GM15510 (cell line): Measurements from ENCODE around the gene MIPOL1.

ENCODE experiments used
- POLR2A ChIP-seq: IDR thresholded peaks from 3 replicates; pipeline ENCODE4 v1.6.1; 2011; ENCODE audit warnings: borderline replicate concordance; ENCODE audit not compliant: insufficient read length; ENCODE audit errors: extremely low read depth

MIPOL1 gene

DNA sequence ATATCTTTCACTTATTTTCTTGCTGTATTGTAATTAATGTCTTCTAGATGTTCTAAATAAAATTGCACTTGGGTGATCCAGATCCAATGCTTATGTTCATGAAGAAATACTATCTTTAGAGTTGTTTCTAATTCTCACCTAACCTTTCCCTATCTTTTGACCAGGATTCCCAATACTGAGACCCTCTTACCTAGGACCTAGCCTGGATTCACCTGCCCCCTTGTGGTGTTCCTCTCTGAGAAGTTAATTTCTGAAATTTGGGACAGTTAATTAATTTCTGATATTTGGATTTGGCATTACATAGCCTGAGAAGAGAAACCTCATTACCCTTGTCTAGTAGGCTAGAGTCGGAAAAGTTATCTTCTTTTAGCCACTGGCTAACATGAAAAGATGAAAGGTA lies 367.8 kb downstream of the MIPOL1 start:
- TF ChIP-seq POLR2A: no peak

DNA sequence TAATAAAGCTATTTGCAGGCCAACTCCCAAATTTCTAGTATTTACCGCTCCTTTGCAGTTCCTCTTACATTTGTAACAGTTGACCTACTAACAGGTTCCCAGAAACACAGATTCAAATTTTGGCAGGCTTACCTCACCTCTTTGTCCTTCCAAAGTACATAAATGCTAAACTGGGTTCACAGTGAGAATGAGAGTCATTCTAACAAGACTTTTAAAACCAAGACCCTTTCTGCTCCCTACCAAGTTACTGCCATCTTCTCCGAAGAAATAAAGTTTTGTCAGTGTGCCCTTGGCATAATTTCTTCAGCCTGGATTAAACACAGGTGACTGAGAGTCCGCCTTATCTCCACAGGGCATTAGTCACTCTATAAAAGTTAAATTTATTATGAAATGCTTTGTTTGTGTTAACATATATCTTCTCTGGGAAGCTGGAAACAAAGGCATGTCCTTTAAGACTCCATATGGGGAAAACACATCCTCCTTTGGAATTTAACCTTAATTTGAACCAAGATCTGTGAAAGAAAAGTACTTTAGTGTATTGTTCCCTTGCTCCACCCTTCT lies 369.2 kb downstream of the MIPOL1 start:
- no peak for TF ChIP-seq POLR2A

DNA sequence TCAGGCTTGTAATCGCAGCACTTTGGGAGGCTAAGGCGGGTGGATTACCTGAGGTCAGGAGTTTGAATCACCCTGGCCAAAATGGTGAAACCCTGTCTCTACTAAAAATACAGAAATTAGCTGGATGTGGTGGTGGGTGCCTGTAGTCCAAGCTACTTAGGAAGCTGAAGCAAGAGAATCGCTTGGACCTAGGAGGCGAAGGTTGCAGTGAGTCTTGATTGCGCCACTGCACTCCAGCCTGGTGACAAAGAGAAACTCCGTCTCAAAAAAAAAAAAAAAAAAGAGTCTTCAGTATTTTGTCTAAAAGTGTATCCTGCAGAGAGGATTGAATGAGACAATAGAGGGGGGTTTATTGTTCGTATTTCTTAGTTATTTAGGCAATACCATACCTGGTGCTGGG lies 372.0 kb downstream of the MIPOL1 start:
- no peak for TF ChIP-seq POLR2A

DNA sequence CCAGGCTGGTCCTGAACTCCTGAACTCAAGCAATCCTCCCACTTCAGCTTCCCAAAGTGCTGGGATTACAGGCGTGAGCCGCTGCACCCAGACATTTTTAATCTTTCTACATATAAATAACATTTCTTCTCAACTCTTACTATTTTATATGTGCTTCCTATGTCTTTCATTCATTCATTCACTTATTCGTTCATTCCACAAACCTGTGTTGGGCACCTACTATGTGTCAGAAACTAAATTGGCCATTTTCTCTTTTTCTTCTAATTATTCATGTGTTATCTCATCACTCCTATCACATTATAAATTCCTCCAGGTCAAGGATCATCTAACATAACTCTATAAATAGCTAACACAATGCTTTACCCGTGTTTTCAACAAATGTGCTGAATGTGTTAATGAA lies 373.7 kb downstream of the MIPOL1 start:
- no peak for TF ChIP-seq POLR2A

DNA sequence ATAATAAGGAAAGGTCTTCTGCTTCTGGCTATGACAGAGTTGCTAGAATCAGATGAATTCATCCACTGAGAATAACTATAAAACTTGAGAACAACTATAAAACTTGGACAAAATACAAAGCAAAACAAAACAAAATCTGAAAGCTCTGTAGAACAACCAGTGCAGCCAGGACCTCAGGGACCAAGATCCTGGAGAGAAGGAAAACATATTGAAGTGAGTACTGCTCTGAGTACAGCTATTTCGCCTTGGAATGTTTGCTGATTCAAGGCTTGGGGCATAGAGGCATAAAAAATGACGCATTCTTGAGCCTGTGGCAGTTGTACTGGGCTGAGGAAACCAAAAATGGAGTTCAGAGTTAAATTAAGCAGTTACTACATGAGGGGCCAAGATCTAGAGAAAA lies 375.6 kb downstream of the MIPOL1 start:
- TF ChIP-seq POLR2A: no peak

DNA sequence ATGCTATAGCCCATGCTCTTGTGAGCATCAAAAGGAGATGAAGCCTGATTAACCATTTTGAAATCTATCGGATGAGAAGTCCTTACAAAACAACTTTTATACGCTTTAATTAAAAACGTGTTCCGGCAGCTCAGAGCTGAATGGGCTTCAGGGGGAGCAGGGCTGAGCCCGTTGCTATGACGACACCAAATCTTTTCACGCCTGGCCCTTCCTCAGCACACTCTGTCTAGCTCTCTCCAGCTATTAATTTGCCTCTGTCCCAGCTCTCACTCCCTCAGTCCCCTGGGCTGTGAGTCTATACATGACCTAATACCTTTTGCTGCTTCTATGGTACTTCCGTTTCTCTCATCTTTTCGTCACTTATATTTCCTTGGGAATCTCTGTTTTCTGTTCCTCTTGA lies 381.5 kb downstream of the MIPOL1 start:
- TF ChIP-seq POLR2A: no peak

DNA sequence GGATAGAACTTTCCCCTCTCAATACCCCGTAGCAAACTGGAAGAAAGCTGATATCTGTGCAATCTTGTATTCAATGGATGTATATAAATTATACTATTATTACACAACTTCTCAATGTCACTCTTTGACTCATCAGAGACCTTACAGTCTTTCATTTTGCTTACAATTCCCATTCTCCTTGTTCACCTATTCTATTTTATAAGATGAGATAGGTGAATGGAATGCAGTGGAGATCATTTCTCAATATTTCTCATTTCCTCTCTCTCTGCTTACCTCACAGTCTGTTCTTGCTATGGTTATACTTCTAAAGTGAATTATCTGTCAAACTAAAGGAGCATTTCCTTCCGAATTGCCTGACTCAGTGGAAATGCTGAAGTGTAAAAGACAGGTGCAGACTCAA lies 382.4 kb downstream of the MIPOL1 start:
- no peak for TF ChIP-seq POLR2A

DNA sequence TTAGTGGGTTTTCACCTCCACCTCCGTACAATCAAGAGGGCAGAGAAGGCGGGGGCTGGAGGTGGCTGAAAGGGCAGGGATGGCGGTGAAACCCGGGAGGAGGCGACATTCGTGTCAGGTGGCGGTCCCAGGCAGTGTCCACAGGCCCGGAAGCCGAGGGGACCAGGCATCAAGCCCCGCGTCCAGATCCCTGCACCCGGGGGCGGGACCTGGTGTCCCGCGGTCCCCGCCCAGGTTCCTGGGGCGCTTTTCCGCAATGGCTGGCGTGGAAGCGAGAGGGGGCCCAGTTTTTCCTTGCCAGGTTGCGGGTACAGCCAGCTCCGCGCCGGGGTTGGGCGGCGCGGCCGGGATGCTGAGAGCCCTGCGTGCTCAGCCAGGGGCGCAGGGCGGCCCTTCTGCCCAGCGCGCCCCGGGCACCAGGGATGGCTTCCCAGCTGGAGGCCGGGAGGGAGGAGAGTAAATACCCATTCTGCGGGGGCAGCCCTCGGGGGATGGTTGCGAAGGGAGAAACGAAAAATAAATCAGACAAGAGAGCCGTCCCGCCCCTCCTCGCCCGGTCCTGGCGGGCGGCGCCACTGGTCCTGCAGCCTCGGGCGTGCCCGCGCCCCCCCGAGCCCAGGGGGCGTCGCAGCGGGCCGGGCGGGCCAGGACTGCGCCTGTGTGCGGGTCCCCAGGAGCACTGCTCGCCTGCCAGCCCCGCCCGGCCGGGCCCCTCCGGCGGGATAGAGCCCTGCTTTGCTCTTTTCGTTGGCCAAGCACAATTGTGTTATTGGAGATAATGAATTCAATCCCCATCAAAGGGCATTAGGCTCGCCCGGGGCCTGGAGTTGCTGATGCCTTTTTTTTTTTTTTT lies 385.8 kb downstream of the MIPOL1 start:
- no peak for TF ChIP-seq POLR2A

DNA sequence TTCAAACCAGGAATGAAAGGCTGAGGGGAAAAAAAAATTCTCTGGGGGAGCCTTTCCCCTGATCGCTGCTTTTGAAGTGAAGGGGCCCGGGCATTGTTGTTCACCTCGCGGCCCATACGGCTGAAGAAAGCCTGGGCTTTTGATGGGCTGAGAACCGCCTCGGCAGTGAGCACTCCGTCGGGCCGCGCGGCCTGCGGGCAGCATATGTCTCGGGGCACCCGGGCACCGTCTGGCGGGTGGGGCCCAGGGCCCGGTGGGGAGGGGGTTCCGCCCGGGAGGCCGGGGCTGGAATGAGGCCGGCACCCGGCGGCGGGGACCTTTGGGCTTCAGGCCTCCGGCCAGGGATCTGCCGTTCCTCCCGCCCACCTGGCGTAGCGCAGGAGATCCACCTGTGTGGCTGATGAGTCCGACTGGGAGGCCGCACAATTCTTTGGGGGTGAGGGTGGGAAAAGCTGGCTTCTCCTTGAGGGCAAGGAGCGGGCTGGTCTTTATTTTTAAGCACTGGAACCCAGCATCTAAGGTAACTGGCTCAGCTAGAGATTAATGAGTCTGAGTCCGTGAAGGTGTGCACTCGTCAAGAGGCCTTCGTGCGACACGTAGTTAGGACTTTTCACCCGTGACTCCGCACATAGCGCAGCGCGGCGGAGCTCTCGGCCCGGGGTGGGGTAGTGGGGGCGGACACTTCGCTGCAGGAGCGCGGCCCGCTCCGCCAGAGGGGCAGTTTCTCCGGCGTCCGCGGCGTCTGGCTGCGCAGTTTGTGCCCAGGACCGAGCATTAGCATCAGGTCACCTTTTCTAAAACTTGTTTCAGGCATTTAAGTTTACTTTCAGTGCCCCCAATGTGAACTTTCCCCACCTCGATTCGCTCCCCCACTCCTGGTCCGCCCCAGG lies 386.7 kb downstream of the MIPOL1 start:
- TF ChIP-seq POLR2A: no peak

DNA sequence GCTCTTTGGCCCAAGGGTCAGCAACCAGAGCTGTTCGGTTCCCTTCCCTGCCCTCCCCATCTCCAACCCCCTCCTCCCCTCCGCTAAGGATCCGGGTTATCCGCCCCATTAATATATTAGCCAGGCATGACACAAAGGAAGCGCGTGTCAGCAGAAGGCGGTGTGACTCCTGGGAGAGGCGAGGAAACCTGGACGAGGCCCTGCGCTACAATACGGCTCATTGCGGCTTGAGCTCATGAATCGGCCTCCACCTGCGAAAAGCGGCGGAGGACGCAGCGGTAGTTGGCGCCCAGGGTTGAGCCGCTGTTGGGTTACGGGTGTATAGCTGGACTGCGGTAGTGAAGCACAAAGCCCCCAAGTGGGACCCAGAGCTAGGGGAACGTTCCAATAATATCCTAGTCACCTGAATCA lies 387.4 kb downstream of the MIPOL1 start:
- no peak for TF ChIP-seq POLR2A

DNA sequence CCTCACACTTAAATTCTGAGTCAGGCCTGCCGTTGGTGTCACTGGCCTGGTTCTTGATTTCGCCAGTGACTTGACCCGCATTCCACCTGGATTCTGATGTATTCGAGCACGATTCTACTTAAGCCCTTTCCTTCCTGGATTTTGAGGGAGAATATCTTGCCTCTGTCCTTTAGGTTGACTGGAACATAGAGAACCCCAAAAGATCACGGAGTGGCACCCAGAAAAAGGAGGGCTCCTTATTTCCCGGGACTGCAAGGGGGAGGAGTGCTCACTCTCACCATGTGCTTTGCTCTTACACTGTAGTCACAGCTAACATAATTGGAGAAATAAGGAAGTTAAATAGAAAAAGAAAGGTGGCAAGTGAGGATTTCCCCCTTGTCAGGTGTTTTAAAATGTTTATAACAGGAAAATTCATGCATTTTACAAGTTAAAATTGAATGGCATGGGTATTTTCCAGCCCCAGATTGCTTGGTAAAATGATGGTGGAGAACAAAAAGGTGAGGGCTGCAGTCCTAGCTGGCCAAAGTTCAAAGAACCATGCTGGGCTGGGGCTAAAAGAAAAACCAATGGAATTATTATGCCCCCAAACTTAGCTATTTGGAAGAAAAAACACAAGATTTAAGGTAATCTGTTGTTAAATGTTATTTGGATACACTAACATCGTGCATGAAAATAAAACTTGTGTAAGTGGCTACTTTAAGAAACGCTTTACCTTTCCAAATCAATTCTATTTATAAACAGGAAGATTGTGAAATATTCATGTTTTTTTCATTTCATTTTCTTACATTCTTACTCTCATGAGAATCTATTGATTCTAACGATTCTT lies 388.4 kb downstream of the MIPOL1 start:
- TF ChIP-seq POLR2A: no peak

DNA sequence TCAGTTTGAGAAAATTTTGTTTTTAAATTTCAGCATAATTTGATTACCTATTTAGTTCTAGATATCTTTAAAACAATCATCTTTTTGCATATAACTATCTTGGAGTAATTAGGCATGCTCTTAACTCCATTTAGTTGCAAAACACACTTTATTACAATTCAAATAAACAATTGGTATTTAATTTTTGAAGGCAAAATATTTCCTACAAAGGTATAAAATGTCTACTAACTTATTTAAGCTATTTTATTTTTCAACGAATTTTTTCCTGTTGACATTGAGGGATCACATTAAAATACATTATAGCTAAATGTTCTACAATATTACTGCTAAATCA lies 389.0 kb downstream of the MIPOL1 start:
- no peak for TF ChIP-seq POLR2A

DNA sequence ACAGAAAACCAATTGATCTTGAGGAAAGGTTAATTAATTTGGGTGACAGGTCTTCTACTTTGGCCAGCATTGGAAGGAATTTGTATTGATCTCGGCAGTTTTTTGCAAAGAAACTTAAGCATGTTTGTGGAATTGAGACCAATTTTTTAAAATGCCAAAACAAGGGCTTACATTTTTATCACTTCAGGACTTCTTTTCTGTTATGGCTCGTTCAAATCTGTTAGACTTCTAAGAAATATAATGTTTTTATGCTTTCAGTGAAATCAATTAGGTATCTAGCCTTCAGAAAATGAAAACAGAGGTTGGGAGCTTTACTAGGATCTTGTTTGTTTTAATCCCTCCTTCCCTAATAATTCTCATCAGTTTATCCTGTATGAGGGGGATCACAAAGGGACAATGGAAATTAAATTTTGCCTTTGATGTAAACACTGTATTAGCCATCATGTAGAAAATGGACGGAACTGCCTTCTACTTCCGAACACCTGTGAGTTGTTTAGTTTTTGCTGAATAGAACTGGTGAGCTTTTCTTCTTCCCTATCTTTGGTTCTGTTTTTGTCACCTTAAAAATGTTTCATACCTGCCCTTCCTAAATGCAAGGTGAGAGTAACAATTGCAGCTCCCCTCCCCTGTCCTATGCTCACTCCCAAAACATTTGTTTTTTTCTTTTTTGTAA lies 389.5 kb downstream of the MIPOL1 start:
- TF ChIP-seq POLR2A: no peak

DNA sequence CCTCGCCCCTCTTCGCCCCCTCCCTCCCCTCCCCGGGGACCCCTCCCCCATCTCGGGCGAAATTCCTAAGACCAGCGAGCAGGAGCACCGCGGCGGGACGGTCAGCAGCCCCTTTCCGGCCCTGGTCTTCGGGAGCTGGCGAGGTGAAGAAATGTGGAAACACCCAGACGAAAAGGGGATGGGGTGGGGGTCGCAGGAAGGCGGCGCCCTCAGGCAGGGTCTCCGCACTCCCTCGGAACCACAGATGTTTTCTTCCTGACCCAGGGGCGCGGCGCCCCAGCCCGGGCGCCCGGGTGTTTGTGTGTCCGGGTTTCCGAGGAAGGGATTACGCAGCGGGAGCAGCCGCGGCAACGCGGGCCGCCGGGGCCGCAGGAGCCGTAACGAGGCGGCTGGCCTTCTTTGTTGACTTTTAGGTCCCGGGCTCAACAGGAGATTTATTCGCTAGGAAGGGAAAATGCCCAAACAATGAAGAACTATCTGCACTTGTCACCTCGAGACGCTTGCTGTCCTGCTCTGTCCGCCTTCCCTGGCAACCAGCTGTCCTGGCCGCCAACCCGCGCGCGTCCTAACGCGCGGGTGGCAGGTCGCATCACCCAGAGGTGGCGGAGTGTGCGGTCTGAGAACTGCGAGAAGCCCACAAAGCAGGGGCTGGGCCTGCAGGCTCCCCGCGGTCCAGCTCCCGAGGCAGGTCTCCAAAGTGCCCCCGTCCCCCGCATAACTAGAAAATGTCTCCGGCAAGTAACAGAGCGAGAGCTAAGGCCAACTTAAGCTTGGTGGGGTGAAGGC lies 390.3 kb downstream of the MIPOL1 start:
- TF ChIP-seq POLR2A: no peak

DNA sequence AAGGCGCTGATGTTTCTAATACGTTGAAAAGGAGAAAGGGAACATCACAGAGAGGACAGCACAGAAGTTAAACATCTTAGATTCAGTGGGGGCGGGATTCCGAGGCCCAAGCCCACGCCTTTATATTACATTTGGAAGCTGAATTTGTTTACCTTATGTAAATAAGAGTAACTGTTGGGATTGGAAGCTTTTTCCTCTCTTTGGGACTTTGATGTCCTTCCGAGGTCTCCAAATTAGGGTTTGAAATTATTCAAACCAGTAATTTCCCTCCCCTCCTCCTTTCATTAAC lies 390.9 kb downstream of the MIPOL1 start:
- no peak for TF ChIP-seq POLR2A
